HL-60 (cell line): ENCODE data around the gene NOS1.

Experiments used
- CTCF ChIP-seq: IDR thresholded peaks from one replicate; pipeline ENCODE4 v1.5.1; 2011; ENCODE audit warnings: low read length, control low read depth, inconsistent platforms; ENCODE audit not compliant: insufficient read depth
- GABPA ChIP-seq: IDR thresholded peaks from 2 replicates; pipeline ENCODE4 v1.6.1; 2012; ENCODE audit warnings: low read depth
- POLR2AphosphoS5 ChIP-seq: IDR thresholded peaks from 2 replicates; pipeline ENCODE4 v1.6.1; 2012; ENCODE audit warnings: low read depth

GRCh38 chr12:117294189-117294603 is 67.2 kb downstream of the NOS1 start:
- TF ChIP-seq CTCF = no peak
- no peak for TF ChIP-seq POLR2AphosphoS5
- no peak for TF ChIP-seq GABPA
